HCT116 (cell line): Measurements from ENCODE around the gene GPRC5D. TPM values are rescaled to one million over a fixed set of nuclear protein-coding genes. Genes with fewer than 3 reads are reported as not detected.

Source experiments
- ATAC-seq: fragments of 200-7000 bp; cut with Tn5 transposase; 2 replicates; pipeline ENCODE4 v1.9.1; 2020; ENCODE audit warnings: mild to moderate bottlenecking, moderate library complexity
- BruUV-seq: library from RNA; stranded (reverse); fragments of 400-500 nt; replicated peaks from 2 replicates; lab custom pipeline; 2021; lab: Mats Ljungman, UMichigan
- CTCF ChIA-PET: fragments of 300-600 bp; sonication (Branson Sonifier 250); formaldehyde crosslinking; loops from one replicate; lab custom pipeline; 2021; ENCODE audit warnings: antibody characterized with exemption; lab: Charles Lee
- POLR2A ChIA-PET: fragments of 300-600, 350-600 bp; sonication (Branson Sonifier 250); formaldehyde crosslinking; loops from one replicate; lab custom pipeline; 2021; ENCODE audit warnings: antibody characterized with exemption; lab: Charles Lee
- RAD21 ChIA-PET, 2 experiments: fragments of 300-600 bp; sonication (Branson Sonifier 250); formaldehyde crosslinking; loops; one replicate each; lab custom pipeline; 2023; ENCODE audit warnings: low total read pairs in 2 of 2; ENCODE audit not compliant: uncharacterized antibody in 2 of 2, unreplicated experiment in 2 of 2, low non-redundant PET in 1 of 2; lab: Charles Lee
- DNase-seq: peaks from one replicate; pipeline ENCODE4 v3.0.0-alpha.2; 2010; ENCODE audit warnings: low read depth, low spot score
- H2AFZ ChIP-seq: fragments of 200-600 bp; shearing (Covaris generic), sonication (generic); 2 replicates; pipeline ENCODE4 v1.6.1; 2017; ENCODE audit warnings: low read depth, mixed run types, mixed read lengths, antibody characterized with exemption, low read length; ENCODE audit not compliant: poor library complexity, severe bottlenecking
- H3K27ac ChIP-seq: 2 replicates; pipeline ENCODE4 v1.5.1; 2012; ENCODE audit warnings: low read depth, low read length
- H3K27me3 ChIP-seq: fragments of 200-600 bp; sonication (generic); 2 replicates; pipeline ENCODE4 v1.6.1; 2016; ENCODE audit warnings: mixed run types, low read length, mixed read lengths; ENCODE audit not compliant: insufficient read depth
- H3K36me3 ChIP-seq, 2 experiments: fragments of 200-500 bp in 1 of 2; fragments of 200-600 bp in 1 of 2; sonication (Bioruptor generic) in 1 of 2; sonication (generic) in 1 of 2; 2 replicates each; pipeline versions ENCODE4 v1.5.1 to v1.6.1; 2014 to 2016; ENCODE audit warnings: low read length in 2 of 2, inconsistent platforms in 1 of 2, mixed read lengths in 1 of 2, mixed run types in 1 of 2; ENCODE audit not compliant: insufficient read depth in 2 of 2, control insufficient read depth in 1 of 2
- H3K4me1 ChIP-seq, 2 experiments: fragments of 200-600 bp in 1 of 2; sonication (generic) in 1 of 2; 2 replicates each; pipeline versions ENCODE4 v1.5.1 to v1.6.1; 2012 to 2017; ENCODE audit warnings: low read length in 2 of 2, inconsistent platforms in 1 of 2, mild to moderate bottlenecking in 1 of 2, mixed read lengths in 1 of 2, mixed run types in 1 of 2, moderate library complexity in 1 of 2; ENCODE audit not compliant: insufficient read depth in 2 of 2, control insufficient read depth in 1 of 2
- H3K4me2 ChIP-seq: fragments of 200-600 bp; sonication (generic); 2 replicates; pipeline ENCODE4 v1.6.1; 2017; ENCODE audit warnings: mixed run types, low read length, mixed read lengths
- H3K4me3 ChIP-seq, 2 experiments: fragments of 200-600 bp in 1 of 2; sonication (generic) in 1 of 2; replicated peaks in 1 of 2; 2 replicates each; pipeline ENCODE4 v1.5.1; 2011 to 2016; ENCODE audit warnings: low read length in 2 of 2, control low read depth in 1 of 2, low read depth in 1 of 2, mild to moderate bottlenecking in 1 of 2, mixed read lengths in 1 of 2, mixed run types in 1 of 2
- H3K79me2 ChIP-seq: fragments of 200-600 bp; sonication (generic); 2 replicates; pipeline ENCODE4 v1.6.1; 2017; ENCODE audit warnings: mild to moderate bottlenecking, mixed run types, low read length, moderate library complexity, mixed read lengths; ENCODE audit not compliant: insufficient read depth
- H3K9ac ChIP-seq: fragments of 200-600 bp; sonication (generic); 2 replicates; pipeline ENCODE4 v1.6.1; 2016; ENCODE audit warnings: low read length, mixed read lengths
- H3K9me2 ChIP-seq: fragments of 200-600 bp; sonication (generic), shearing (Covaris generic); 2 replicates; pipeline ENCODE4 v1.6.1; 2017; ENCODE audit warnings: mixed run types, mild to moderate bottlenecking, moderate library complexity; ENCODE audit not compliant: insufficient read depth
- H3K9me3 ChIP-seq, 2 experiments: fragments of 200-500 bp in 1 of 2; fragments of 200-600 bp in 1 of 2; sonication (Bioruptor generic) in 1 of 2; sonication (generic) in 1 of 2; 2 replicates each; pipeline ENCODE4 v1.6.1; 2014 to 2017; ENCODE audit warnings: low read length in 2 of 2, mixed read lengths in 2 of 2, inconsistent platforms in 1 of 2, low read depth in 1 of 2, mild to moderate bottlenecking in 1 of 2, mixed run types in 1 of 2, moderate library complexity in 1 of 2; ENCODE audit not compliant: control insufficient read depth in 1 of 2, insufficient read depth in 1 of 2
- H4K20me1 ChIP-seq: fragments of 200-600 bp; sonication (generic), shearing (Covaris generic); 2 replicates; pipeline ENCODE4 v1.6.1; 2017; ENCODE audit warnings: mixed run types, mild to moderate bottlenecking, moderate library complexity; ENCODE audit not compliant: insufficient read depth
- CBX3 ChIP-seq: IDR thresholded peaks from 2 replicates; pipeline ENCODE4 v1.6.1; 2012; ENCODE audit warnings: low read depth
- CEBPB ChIP-seq: IDR thresholded peaks from 2 replicates; pipeline ENCODE4 v1.6.1; 2012; ENCODE audit warnings: low read depth
- CTCF ChIP-seq, 3 experiments: fragments of 200-600 bp in 1 of 3; sonication (generic) in 1 of 3; IDR thresholded peaks in 2 of 3; conservative IDR thresholded peaks in 1 of 3; 2 replicates each; pipeline ENCODE4 v1.5.1; 2012 to 2017; ENCODE audit warnings: low read depth in 2 of 3, low read length in 2 of 3, antibody characterized with exemption in 1 of 3, borderline replicate concordance in 1 of 3, control low read depth in 1 of 3, mild to moderate bottlenecking in 1 of 3, mixed read lengths in 1 of 3, mixed run types in 1 of 3, moderate library complexity in 1 of 3; ENCODE audit not compliant: insufficient read depth in 1 of 3
- ELF1 ChIP-seq: IDR thresholded peaks from 2 replicates; pipeline ENCODE4 v1.6.1; 2012; ENCODE audit warnings: low read depth, borderline replicate concordance
- EZH2phosphoT487 ChIP-seq: fragments of 200-600 bp; IDR thresholded peaks from 2 replicates; pipeline ENCODE4 v1.6.1; 2018; ENCODE audit warnings: antibody characterized with exemption, borderline replicate concordance
- FOSL1 ChIP-seq: IDR thresholded peaks from 2 replicates; pipeline ENCODE4 v1.6.1; 2012; ENCODE audit warnings: low read depth
- REST ChIP-seq: IDR thresholded peaks from 2 replicates; pipeline ENCODE4 v1.6.1; 2012; ENCODE audit warnings: low read depth
- SIN3A ChIP-seq: IDR thresholded peaks from 2 replicates; pipeline ENCODE4 v1.6.1; 2012; ENCODE audit warnings: low read depth
- SP1 ChIP-seq: IDR thresholded peaks from 2 replicates; pipeline ENCODE4 v1.6.1; 2012; ENCODE audit warnings: low read depth
- SRF ChIP-seq: IDR thresholded peaks from 2 replicates; pipeline ENCODE4 v1.6.1; 2012; ENCODE audit warnings: low read depth
- TCF7L2 ChIP-seq: IDR thresholded peaks from 2 replicates; pipeline ENCODE4 v1.7.0; 2011; ENCODE audit warnings: borderline replicate concordance, inconsistent platforms; ENCODE audit not compliant: insufficient read depth, insufficient read length; ENCODE audit errors: extremely low read depth
- YY1 ChIP-seq: IDR thresholded peaks from 2 replicates; pipeline ENCODE4 v1.6.1; 2011; ENCODE audit warnings: low read length, low read depth, moderate library complexity, mild to moderate bottlenecking; ENCODE audit not compliant: insufficient replicate concordance; ENCODE audit errors: extremely low read depth
- ZBTB33 ChIP-seq: IDR thresholded peaks from 2 replicates; pipeline ENCODE4 v1.6.1; 2011; ENCODE audit warnings: mild to moderate bottlenecking, low read length, moderate library complexity; ENCODE audit not compliant: insufficient replicate concordance; ENCODE audit errors: extremely low read depth
- intact Hi-C: fragments of 100-400 bp; cut with micrococcal nuclease; formaldehyde crosslinking; loops from 2 replicates; pipeline ENCODE4 v1.10.0; 2022
- total RNA-seq: library from RNA; stranded (reverse); gene quantifications from one replicate; pipeline ENCODE4 v1.2.1, GENCODE V29; 2021; ENCODE audit not compliant: unreplicated experiment
- TF ChIP-seq, protein P1 (sequence below): IDR thresholded peaks from 2 replicates; pipeline ENCODE4 v1.6.1; 2012
- TF ChIP-seq, protein P2 (sequence below): IDR thresholded peaks from 2 replicates; pipeline ENCODE4 v1.6.1; 2012

GPRC5D gene
- total RNA-seq, 1 experiment from 2014 or later, result not detected

DNA sequence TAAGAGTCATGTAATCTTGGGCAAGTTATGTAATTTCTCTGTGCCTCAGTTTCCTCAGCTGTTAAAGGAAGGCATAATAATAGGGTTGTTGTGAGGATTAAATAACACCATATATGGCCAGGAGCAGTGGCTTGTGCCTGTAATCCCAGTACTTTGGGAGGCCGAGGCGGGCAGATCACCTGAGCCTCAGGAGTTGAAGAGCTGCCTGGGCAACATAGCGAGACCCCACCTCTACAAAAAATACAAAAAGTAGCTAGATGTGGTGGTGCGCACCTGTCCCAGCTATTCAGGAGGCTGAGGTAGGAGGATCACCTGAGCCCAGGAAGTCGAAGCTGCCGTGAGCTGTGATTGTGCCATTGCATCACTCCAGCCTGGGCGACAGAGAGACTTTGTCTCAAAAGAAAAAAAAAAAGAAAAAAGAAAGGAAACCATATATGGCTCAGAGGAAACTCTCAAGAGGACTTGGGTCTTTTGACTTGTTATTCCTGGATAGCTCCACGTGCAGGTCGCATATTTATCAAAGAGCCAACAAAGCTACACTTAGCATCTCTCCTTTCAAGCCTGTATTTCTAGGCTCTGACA, 53.7 kb downstream of the GPRC5D start:
- Histone ChIP-seq H3K4me2 (peak overlapping the region; percentile 65), H3K9me2 (no peaks in the 10 kb centered on the region)
- intact Hi-C loops, result loop anchor here (10.0 kb wide), 1 partner anchor 173 kb away; no protein-coding TSS in a partner anchor
- TF ChIP-seq SRF (peak; percentile 33; the same call in 1 of the 2 replicates), REST (no peak), EZH2phosphoT487 (no peak), SP1 (no peak), TCF7L2 (no peak), SIN3A (no peak), FOSL1 (no peak), CEBPB (no peak), CBX3 (no peak), ELF1 (no peak), YY1 (no peak), ZBTB33 (no peak), CTCF (IDR thresholded peaks at IDR 0.05 in 2 of 3, conservative IDR thresholded peaks at IDR 0.05 in 1 of 3; ENCODE audit: borderline replicate concordance in 1 of 3, insufficient read depth in 1 of 3, low read depth in 2 of 3, low read length in 2 of 3) (no peak)
- TF ChIP-seq, protein P1, sequence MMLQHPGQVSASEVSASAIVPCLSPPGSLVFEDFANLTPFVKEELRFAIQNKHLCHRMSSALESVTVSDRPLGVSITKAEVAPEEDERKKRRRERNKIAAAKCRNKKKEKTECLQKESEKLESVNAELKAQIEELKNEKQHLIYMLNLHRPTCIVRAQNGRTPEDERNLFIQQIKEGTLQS, result no peak
- TF ChIP-seq, protein P2, sequence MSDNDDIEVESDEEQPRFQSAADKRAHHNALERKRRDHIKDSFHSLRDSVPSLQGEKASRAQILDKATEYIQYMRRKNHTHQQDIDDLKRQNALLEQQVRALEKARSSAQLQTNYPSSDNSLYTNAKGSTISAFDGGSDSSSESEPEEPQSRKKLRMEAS, result peak; percentile 34; the same call in 1 of the 2 replicates
- TF ChIP-seq, all 23 proteins: peak for 2
- Histone ChIP-seq H3K4me1 (peaks cover 94 to 99% of the 10 kb centered on the region in 2 experiments), H4K20me1 (peaks cover 43% of the 10 kb centered on the region), H3K36me3 (peaks cover 0 to 28% of the 10 kb centered on the region in 2 experiments; a peak in 1 of 4 replicates), H3K79me2 (peaks cover 99% of the 10 kb centered on the region), H2AFZ (no peak overlapping the region), H3K4me3 (no peak overlapping the region; a peak in 1 of 4 replicates), H3K9ac (peak overlapping the region; percentile 30; the same call in 1 of the 2 replicates), H3K9me3 (no peaks in the 10 kb centered on the region), H3K27me3 (no peaks in the 10 kb centered on the region), H3K27ac (peak overlapping the region; percentile 0; the same call in 1 of the 2 replicates)
- no TSS peak for BruUV-seq
- RAD21 ChIA-PET, result interaction anchor here (0.7 to 1.7 kb wide), 3 partner anchors 61 to 277 kb away, joined by 3 read pairs; no protein-coding TSS in a partner anchor
- CTCF ChIA-PET, result no interaction called here
- ATAC-seq, result no peak
- no peak for DNase-seq
- POLR2A ChIA-PET, result interaction anchor here (0.7 to 3.6 kb wide), 4 partner anchors 26 to 298 kb away, joined by 3 to 18 read pairs (median 6); partner anchors contain the start of gene EMP1
